ENCODE data around the gene RPL27.

GRCh38 chr17:42997390-42997983 is 732 bp upstream of the RPL27 start:
- TF ChIP-seq CTCF (IDR thresholded peaks at IDR 0.05) (no peak), POLR2A (IDR thresholded peaks at IDR 0.05) (no peak), POLR2AphosphoS5 (IDR thresholded peaks at IDR 0.05) (no peak)

All from breast epithelium (tissue), 3 donors.